ENCODE measurements around the gene CBX1. TPM values are rescaled to one million over a fixed set of nuclear protein-coding genes. Genes with fewer than 3 reads are reported as not detected.
A peak's percentile ranks its signal among the peaks of the same experiment; 100 is the strongest.

The CBX1 gene
- total RNA-seq, 1 donor from 2014 or later = 210 TPM

DNA sequence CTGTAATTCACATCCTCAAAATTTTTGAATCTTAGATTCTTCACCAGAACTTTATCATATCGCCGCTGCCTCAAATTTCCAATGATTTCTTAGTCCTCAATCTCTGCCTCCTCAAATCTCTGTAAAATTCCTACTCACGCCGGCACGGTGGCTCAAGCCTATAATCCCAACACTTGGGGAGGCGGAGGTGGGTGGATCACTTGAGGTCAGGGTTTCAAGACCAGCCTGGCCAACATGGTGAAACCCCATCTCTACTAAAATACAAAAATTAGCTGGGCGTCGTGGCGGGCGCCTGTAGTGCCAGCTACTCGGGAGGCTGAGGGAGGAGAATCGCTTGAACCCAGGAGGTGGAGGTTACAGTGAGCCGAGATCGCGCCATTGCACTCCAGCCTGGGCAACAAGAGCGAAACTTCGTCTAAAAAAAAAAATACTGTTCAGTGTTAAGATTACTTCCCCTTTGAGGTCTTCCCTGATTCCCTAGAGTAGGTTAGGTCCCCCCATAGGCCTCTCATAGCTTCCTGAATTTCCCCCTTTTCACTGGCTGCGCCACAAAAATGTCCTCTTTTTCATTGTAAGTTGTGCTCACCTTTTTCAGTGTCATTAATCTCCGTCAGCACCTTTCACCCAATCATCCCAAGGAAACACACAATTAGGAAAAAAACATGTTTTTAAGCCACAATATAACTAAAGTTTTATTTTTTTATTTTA is 919 bp upstream of the CBX1 start:
- H3K27ac Mint-ChIP-seq (ENCODE audit: unreplicated experiment) = no peak overlapping the region
- H3K9me3 Mint-ChIP-seq = peaks cover 3% of the 10 kb centered on the region
- H3K4me1 Mint-ChIP-seq = peaks cover 42% of the 10 kb centered on the region
- H3K27me3 Mint-ChIP-seq (ENCODE audit: low read depth) = peaks cover 2% of the 10 kb centered on the region
- no peak for TF ChIP-seq CTCF (conservative IDR thresholded peaks at IDR 0.05)
- H3K36me3 Mint-ChIP-seq (ENCODE audit: low read depth) = peaks cover 2% of the 10 kb centered on the region
- peak overlapping the region; percentile 99 for H3K4me3 Mint-ChIP-seq
- DNase-seq (ENCODE audit: low read depth, low spot score) = no peak

DNA sequence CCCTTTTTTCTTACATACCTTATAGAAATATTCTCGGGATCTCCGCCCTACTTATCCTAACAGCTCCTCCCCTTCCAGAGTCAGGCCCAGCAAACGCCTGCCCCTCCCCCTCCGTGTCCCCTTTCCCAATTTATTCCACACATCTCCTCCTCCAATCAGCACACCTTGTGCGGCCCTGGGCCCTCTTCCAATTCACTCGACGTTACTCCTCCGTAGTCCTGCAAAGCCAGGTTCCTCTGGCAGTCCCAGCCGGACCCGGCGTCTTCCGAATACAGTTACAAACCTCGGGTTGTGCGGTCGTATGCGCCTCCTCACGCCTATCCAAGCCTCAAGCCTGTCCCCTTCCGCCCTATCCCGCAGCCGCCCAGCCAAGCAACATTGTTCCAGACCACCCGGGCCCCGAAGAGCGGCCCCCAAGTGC is 677 bp downstream of the CBX1 start:
- peak; percentile 62 for DNase-seq (ENCODE audit: low read depth, low spot score)
- no peak for TF ChIP-seq CTCF (conservative IDR thresholded peaks at IDR 0.05)
- Mint-ChIP-seq H3K9me3 (peaks cover 3% of the 10 kb centered on the region), H3K4me1 (peaks cover 36% of the 10 kb centered on the region), H3K4me3 (peak overlapping the region; percentile 99), H3K27me3 (ENCODE audit: low read depth) (no peaks in the 10 kb centered on the region), H3K36me3 (ENCODE audit: low read depth) (peaks cover 2% of the 10 kb centered on the region), H3K27ac (ENCODE audit: unreplicated experiment) (peak overlapping the region; percentile 97)

- Mint-ChIP-seq H3K9me3 (peaks cover 3% of the 10 kb centered on the region), H3K4me1 (peaks cover 36% of the 10 kb centered on the region), H3K27ac (ENCODE audit: unreplicated experiment) (peak overlapping the region; percentile 97), H3K27me3 (ENCODE audit: low read depth) (no peaks in the 10 kb centered on the region), H3K36me3 (ENCODE audit: low read depth) (peaks cover 2% of the 10 kb centered on the region), H3K4me3 (peak overlapping the region; percentile 99)
- DNase-seq (ENCODE audit: low read depth, low spot score) = no peak
- TF ChIP-seq CTCF (conservative IDR thresholded peaks at IDR 0.05) = no peak
Measured at GRCh38 chr17:48100160-48100559, 1.1 kb downstream of the CBX1 start.

DNA sequence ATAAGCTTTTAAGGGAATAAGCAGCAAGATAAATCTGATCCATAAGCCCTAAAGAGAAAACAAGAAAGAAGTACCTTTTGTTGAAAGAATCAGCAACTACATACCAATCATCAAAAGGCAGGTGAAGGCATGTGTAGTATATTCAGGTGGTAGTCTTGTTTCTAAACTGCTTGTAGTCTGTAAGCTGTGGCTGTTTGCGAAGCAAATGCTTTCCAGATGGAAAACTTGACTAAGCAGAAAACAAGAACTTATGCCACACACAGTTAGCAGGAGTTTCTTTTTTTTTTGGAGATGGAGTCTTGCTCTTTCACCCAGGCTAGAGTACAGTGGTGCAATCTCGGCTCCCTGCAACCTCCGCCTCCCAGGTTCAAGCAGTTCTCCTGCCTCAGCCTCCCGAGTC is 5.7 kb downstream of the CBX1 start:
- no peaks in the 10 kb centered on the region for H3K27me3 Mint-ChIP-seq (ENCODE audit: low read depth)
- no peak overlapping the region for H3K4me3 Mint-ChIP-seq
- H3K27ac Mint-ChIP-seq (ENCODE audit: unreplicated experiment) = no peak overlapping the region
- no peak for DNase-seq (ENCODE audit: low read depth, low spot score)
- no peak for TF ChIP-seq CTCF (conservative IDR thresholded peaks at IDR 0.05)
- peaks cover 36% of the 10 kb centered on the region for H3K4me1 Mint-ChIP-seq
- peaks cover 5% of the 10 kb centered on the region for H3K36me3 Mint-ChIP-seq (ENCODE audit: low read depth)
- no peaks in the 10 kb centered on the region for H3K9me3 Mint-ChIP-seq

GRCh38 chr17:48093341-48094045 is 7.8 kb downstream of the CBX1 start:
- peaks cover 3% of the 10 kb centered on the region for H3K36me3 Mint-ChIP-seq (ENCODE audit: low read depth)
- DNase-seq (ENCODE audit: low read depth, low spot score) = no peak
- no peak overlapping the region for H3K27ac Mint-ChIP-seq (ENCODE audit: unreplicated experiment)
- no peaks in the 10 kb centered on the region for H3K9me3 Mint-ChIP-seq
- no peaks in the 10 kb centered on the region for H3K27me3 Mint-ChIP-seq (ENCODE audit: low read depth)
- H3K4me3 Mint-ChIP-seq = no peak overlapping the region
- H3K4me1 Mint-ChIP-seq = peaks cover 20% of the 10 kb centered on the region
- no peak for TF ChIP-seq CTCF (conservative IDR thresholded peaks at IDR 0.05)

All from neural crest cell (in vitro differentiated cells).